Neural cell (in vitro differentiated cells): Measurements from ENCODE around the gene ZNF37A. TPM values are rescaled to one million over a fixed set of nuclear protein-coding genes. Genes with fewer than 3 reads are reported as not detected.

Experiments used
- H2AFZ ChIP-seq: fragments of 200-600, 300-800 bp; sonication (generic), shearing (Covaris generic); 2 replicates; pipeline ENCODE4 v1.6.0; 2014; ENCODE audit warnings: low read depth, mild to moderate bottlenecking, antibody characterized with exemption, low read length, moderate library complexity
- H3F3A ChIP-seq: fragments of 200-600 bp; shearing (Covaris generic); 2 replicates; pipeline ENCODE4 v1.6.1; 2016; ENCODE audit warnings: mild to moderate bottlenecking, moderate library complexity, mixed read lengths, antibody characterized with exemption, low read length; ENCODE audit not compliant: insufficient read depth, poor library complexity, severe bottlenecking
- H3K27ac ChIP-seq: fragments of 200-600, 300-800 bp; sonication (generic), shearing (Covaris generic); 2 replicates; pipeline ENCODE4 v1.5.1; 2014; ENCODE audit warnings: mild to moderate bottlenecking, low read length, moderate library complexity
- H3K27me3 ChIP-seq: fragments of 300-800, 200-600 bp; sonication (generic), shearing (Covaris generic); 2 replicates; pipeline ENCODE4 v1.6.0; 2014; ENCODE audit warnings: mild to moderate bottlenecking, low read depth, low read length, moderate library complexity; ENCODE audit not compliant: insufficient read depth
- H3K36me3 ChIP-seq: fragments of 300-800, 200-600 bp; sonication (generic), shearing (Covaris generic); 2 replicates; pipeline ENCODE4 v1.5.1; 2014; ENCODE audit warnings: mild to moderate bottlenecking, antibody characterized with exemption, low read length, moderate library complexity; ENCODE audit not compliant: insufficient read depth
- H3K4me2 ChIP-seq: fragments of 300-800, 200-600 bp; sonication (generic), shearing (Covaris generic); 2 replicates; pipeline ENCODE4 v1.6.0; 2014; ENCODE audit warnings: mild to moderate bottlenecking, low read length
- H3K4me3 ChIP-seq: fragments of 300-800, 200-600 bp; sonication (generic), shearing (Covaris generic); 2 replicates; pipeline ENCODE4 v1.5.1; 2014; ENCODE audit warnings: mild to moderate bottlenecking, low read length, moderate library complexity
- H3K79me2 ChIP-seq: fragments of 200-600 bp; shearing (Covaris generic); replicated peaks from 2 replicates; pipeline ENCODE4 v1.6.0; 2014; ENCODE audit warnings: mild to moderate bottlenecking, low read length, moderate library complexity; ENCODE audit not compliant: insufficient read depth
- H3K9ac ChIP-seq: fragments of 300-800, 200-600 bp; sonication (generic), shearing (Covaris generic); 2 replicates; pipeline ENCODE4 v1.6.1; 2016; ENCODE audit warnings: mild to moderate bottlenecking, low read length, mixed read lengths
- H3K9me2 ChIP-seq: fragments of 200-600 bp; shearing (Covaris generic); 2 replicates; pipeline ENCODE4 v1.6.1; 2016; ENCODE audit warnings: mild to moderate bottlenecking, low read length, mixed read lengths; ENCODE audit not compliant: insufficient read depth
- H3K9me3 ChIP-seq: fragments of 200-600, 300-800 bp; sonication (generic), shearing (Covaris generic); 2 replicates; pipeline ENCODE4 v1.6.1; 2016; ENCODE audit warnings: mild to moderate bottlenecking, mixed run types, low read length, moderate library complexity, mixed read lengths
- H4K20me1 ChIP-seq: fragments of 200-600 bp; shearing (Covaris generic); 2 replicates; pipeline ENCODE4 v1.6.1; 2016; ENCODE audit warnings: mild to moderate bottlenecking, mixed run types; ENCODE audit not compliant: insufficient read depth
- CTCF ChIP-seq: fragments of 450-650 bp; IDR thresholded peaks from 2 replicates; pipeline ENCODE4 v1.5.1; 2014; ENCODE audit warnings: antibody characterized with exemption, mild to moderate bottlenecking, moderate library complexity; ENCODE audit not compliant: poor library complexity, severe bottlenecking
- EP300 ChIP-seq: fragments of 450-650 bp; conservative IDR thresholded peaks from 2 replicates; pipeline ENCODE4 v1.6.1; 2014; ENCODE audit warnings: antibody characterized with exemption, mild to moderate bottlenecking, moderate library complexity; ENCODE audit not compliant: poor library complexity, severe bottlenecking
- EZH2 ChIP-seq: fragments of 200-600, 300-800 bp; shearing (Covaris generic), sonication (generic); IDR thresholded peaks from 2 replicates; pipeline ENCODE4 v1.6.1; 2014; ENCODE audit warnings: antibody characterized with exemption, low read length, borderline replicate concordance, mild to moderate bottlenecking; ENCODE audit not compliant: insufficient read depth, poor library complexity, severe bottlenecking
- MXI1 ChIP-seq: fragments of 450-650 bp; conservative IDR thresholded peaks from 2 replicates; pipeline ENCODE4 v1.6.1; 2014; ENCODE audit warnings: antibody characterized with exemption, mild to moderate bottlenecking; ENCODE audit not compliant: poor library complexity, severe bottlenecking
- POLR2AphosphoS5 ChIP-seq: IDR thresholded peaks from 2 replicates; pipeline ENCODE4 v1.6.1; 2012
- RAD21 ChIP-seq: fragments of 450-650 bp; conservative IDR thresholded peaks from 2 replicates; pipeline ENCODE4 v1.6.1; 2014; ENCODE audit warnings: antibody characterized with exemption, mild to moderate bottlenecking, moderate library complexity
- REST ChIP-seq: IDR thresholded peaks from 2 replicates; pipeline ENCODE4 v1.6.1; 2012; ENCODE audit warnings: borderline replicate concordance
- SMC3 ChIP-seq: fragments of 450-650 bp; conservative IDR thresholded peaks from 2 replicates; pipeline ENCODE4 v1.6.1; 2014; ENCODE audit warnings: antibody characterized with exemption, mild to moderate bottlenecking, moderate library complexity; ENCODE audit not compliant: poor library complexity
- TAF1 ChIP-seq: IDR thresholded peaks from 2 replicates; pipeline ENCODE4 v1.6.1; 2012; ENCODE audit warnings: low read depth
- polyA plus RNA-seq: library from polyadenylated mRNA; depleted of rRNA; stranded (reverse); fragments of >200 nt; gene quantifications from 2 replicates; pipeline ENCODE4 v1.2.3, GENCODE V29; 2014

Gene ZNF37A
- polyA plus RNA-seq, 1 donor from 2014 or later, result 8.9 TPM

- no peaks in the 10 kb centered on the region for H3K27me3 ChIP-seq
- no peaks in the 10 kb centered on the region for H4K20me1 ChIP-seq
- no peaks in the 10 kb centered on the region for H3F3A ChIP-seq
- no peak overlapping the region for H3K4me3 ChIP-seq
- H3K27ac ChIP-seq, result no peak overlapping the region
- TF ChIP-seq TAF1, result no peak
- no peak for TF ChIP-seq MXI1
- no peak for TF ChIP-seq CTCF
- TF ChIP-seq POLR2AphosphoS5, result no peak
- no peak for TF ChIP-seq SMC3
- no peak for TF ChIP-seq REST
- no peak for TF ChIP-seq EP300
- peaks cover 6% of the 10 kb centered on the region for H3K9me3 ChIP-seq
- no peak overlapping the region for H3K4me2 ChIP-seq
- no peak overlapping the region for H2AFZ ChIP-seq
- no peaks in the 10 kb centered on the region for H3K79me2 ChIP-seq
- H3K9ac ChIP-seq, result no peak overlapping the region
- no peaks in the 10 kb centered on the region for H3K9me2 ChIP-seq
- no peaks in the 10 kb centered on the region for H3K36me3 ChIP-seq
Measured at GRCh38 chr10:38157270-38157685, 63.1 kb downstream of the ZNF37A start.

- Histone ChIP-seq H3K9me2 (no peaks in the 10 kb centered on the region), H3K9me3 (peaks cover 6% of the 10 kb centered on the region), H3K27me3 (no peaks in the 10 kb centered on the region), H4K20me1 (no peaks in the 10 kb centered on the region), H2AFZ (no peak overlapping the region), H3K27ac (no peak overlapping the region), H3K79me2 (no peaks in the 10 kb centered on the region), H3K4me3 (no peak overlapping the region), H3F3A (no peaks in the 10 kb centered on the region), H3K9ac (no peak overlapping the region), H3K4me2 (no peak overlapping the region), H3K36me3 (no peaks in the 10 kb centered on the region)
- TF ChIP-seq TAF1 (no peak), RAD21 (no peak), POLR2AphosphoS5 (no peak), REST (no peak), MXI1 (no peak), SMC3 (no peak), CTCF (no peak), EP300 (no peak), EZH2 (no peak)
Measured at GRCh38 chr10:38159004-38159403, 64.9 kb downstream of the ZNF37A start.
